Measurements from ENCODE around the gene PAIP2.
A peak's percentile ranks its signal among the peaks of the same experiment; 100 is the strongest.

Gene PAIP2

DNA sequence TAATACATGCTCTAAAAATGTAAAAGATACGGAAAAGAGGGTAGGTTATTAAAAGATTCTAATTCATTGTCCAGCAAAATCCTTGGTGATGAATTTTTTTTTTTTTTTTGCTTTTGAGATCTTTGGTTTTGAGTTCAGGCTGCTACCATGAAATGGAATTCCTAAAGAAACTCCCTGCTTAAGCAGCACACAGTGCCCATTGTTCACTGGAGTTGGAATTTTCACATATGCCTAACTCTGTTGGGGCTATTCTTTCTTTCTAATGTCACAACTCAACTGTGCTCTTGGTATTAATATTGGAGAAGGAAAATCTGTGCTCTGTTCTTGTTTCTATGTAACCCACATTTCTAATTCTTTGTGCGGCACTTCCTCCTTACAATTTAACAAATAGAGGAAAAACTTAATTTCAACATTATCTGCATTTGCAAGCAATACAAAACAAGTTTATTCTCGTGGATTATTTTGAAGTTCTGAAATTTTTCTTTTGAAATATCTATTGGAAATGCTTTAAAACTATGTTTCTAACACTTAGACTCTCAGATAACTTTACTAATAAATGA is 26.5 kb upstream of the PAIP2 start:
- no peak overlapping the region for H3K4me3 ChIP-seq (ENCODE audit: severe bottlenecking)
- ATAC-seq (ENCODE audit: low read depth) (no peak), DNase-seq (ENCODE audit: low spot score) (no peak)
- peaks cover 27% of the 10 kb centered on the region for H3K4me1 ChIP-seq (ENCODE audit: insufficient read depth, poor library complexity, severe bottlenecking)
- no peak overlapping the region for H3K27ac ChIP-seq (ENCODE audit: poor library complexity, severe bottlenecking)
- TF ChIP-seq, protein P1, sequence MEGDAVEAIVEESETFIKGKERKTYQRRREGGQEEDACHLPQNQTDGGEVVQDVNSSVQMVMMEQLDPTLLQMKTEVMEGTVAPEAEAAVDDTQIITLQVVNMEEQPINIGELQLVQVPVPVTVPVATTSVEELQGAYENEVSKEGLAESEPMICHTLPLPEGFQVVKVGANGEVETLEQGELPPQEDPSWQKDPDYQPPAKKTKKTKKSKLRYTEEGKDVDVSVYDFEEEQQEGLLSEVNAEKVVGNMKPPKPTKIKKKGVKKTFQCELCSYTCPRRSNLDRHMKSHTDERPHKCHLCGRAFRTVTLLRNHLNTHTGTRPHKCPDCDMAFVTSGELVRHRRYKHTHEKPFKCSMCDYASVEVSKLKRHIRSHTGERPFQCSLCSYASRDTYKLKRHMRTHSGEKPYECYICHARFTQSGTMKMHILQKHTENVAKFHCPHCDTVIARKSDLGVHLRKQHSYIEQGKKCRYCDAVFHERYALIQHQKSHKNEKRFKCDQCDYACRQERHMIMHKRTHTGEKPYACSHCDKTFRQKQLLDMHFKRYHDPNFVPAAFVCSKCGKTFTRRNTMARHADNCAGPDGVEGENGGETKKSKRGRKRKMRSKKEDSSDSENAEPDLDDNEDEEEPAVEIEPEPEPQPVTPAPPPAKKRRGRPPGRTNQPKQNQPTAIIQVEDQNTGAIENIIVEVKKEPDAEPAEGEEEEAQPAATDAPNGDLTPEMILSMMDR (IDR thresholded peaks at IDR 0.05; ENCODE audit: poor library complexity, severe bottlenecking), result no peak
- H3K36me3 ChIP-seq (ENCODE audit: low read depth), result peaks cover 84% of the 10 kb centered on the region
- no peaks in the 10 kb centered on the region for H3K9me3 ChIP-seq (ENCODE audit: severe bottlenecking)
- H3K27me3 ChIP-seq (ENCODE audit: insufficient read depth, poor library complexity, severe bottlenecking), result no peaks in the 10 kb centered on the region

DNA sequence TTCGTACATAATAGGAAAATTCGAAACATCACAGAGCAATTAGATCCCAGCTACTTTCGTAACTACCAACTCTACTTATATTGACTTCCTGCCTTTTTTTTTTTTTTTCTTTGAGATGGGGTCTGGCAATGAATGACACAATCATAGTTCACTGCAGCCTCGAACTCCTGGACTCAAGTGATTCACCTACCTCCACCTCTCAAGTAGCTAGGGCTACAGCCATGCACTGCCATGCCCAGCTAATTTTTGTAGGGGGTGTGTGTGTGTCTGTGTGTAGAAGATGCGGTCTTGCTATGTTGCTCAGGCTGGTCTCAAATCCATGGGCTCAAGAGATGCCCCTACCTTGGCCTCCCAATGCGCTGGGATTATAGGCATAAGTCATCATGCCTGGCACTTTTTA is 5.8 kb upstream of the PAIP2 start:
- Histone ChIP-seq H3K27ac (ENCODE audit: poor library complexity, severe bottlenecking) (no peak overlapping the region), H3K4me3 (ENCODE audit: severe bottlenecking) (no peak overlapping the region)
- peak; percentile 28; the same call in 1 of the 3 replicates for ATAC-seq (ENCODE audit: low read depth)

DNA sequence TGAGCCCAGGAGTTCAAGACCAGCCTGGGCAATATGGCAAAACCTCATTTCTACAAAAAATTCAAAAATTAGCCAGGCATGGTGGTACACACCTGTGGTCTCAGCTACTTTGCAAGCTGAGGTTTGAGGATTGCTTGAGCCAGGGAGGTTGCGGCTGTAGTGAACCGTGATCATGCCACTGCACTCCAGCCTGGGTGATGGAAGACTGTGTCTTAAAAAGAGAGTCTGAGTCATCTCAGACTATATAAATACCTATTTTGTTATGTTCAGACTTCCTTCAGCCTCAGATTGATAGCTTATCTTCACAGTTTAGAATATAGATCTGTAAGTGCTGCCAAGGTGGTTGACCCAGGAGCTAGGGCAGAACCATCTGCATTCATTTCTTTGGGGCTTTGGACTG is 1.6 kb upstream of the PAIP2 start:
- no peak overlapping the region for H3K27ac ChIP-seq (ENCODE audit: poor library complexity, severe bottlenecking)
- ATAC-seq (ENCODE audit: low read depth), result no peak
- no peaks in the 10 kb centered on the region for H3K9me3 ChIP-seq (ENCODE audit: severe bottlenecking)
- H3K36me3 ChIP-seq (ENCODE audit: low read depth), result peaks cover 14% of the 10 kb centered on the region
- H3K27me3 ChIP-seq (ENCODE audit: insufficient read depth, poor library complexity, severe bottlenecking), result no peaks in the 10 kb centered on the region
- DNase-seq (ENCODE audit: low spot score), result no peak
- TF ChIP-seq, protein P1 (IDR thresholded peaks at IDR 0.05; ENCODE audit: poor library complexity, severe bottlenecking), result no peak
- peaks cover 3% of the 10 kb centered on the region for H3K4me1 ChIP-seq (ENCODE audit: insufficient read depth, poor library complexity, severe bottlenecking)
- H3K4me3 ChIP-seq (ENCODE audit: severe bottlenecking), result no peak overlapping the region

More for the DNA sequence above, 5.8 kb upstream of the PAIP2 start:
- H3K36me3 ChIP-seq (ENCODE audit: low read depth), result peaks cover 28% of the 10 kb centered on the region
- no peaks in the 10 kb centered on the region for H3K27me3 ChIP-seq (ENCODE audit: insufficient read depth, poor library complexity, severe bottlenecking)
- TF ChIP-seq, protein P1 (IDR thresholded peaks at IDR 0.05; ENCODE audit: poor library complexity, severe bottlenecking), result no peak
- no peaks in the 10 kb centered on the region for H3K4me1 ChIP-seq (ENCODE audit: insufficient read depth, poor library complexity, severe bottlenecking)
- no peaks in the 10 kb centered on the region for H3K9me3 ChIP-seq (ENCODE audit: severe bottlenecking)
- no peak for DNase-seq (ENCODE audit: low spot score)

DNA sequence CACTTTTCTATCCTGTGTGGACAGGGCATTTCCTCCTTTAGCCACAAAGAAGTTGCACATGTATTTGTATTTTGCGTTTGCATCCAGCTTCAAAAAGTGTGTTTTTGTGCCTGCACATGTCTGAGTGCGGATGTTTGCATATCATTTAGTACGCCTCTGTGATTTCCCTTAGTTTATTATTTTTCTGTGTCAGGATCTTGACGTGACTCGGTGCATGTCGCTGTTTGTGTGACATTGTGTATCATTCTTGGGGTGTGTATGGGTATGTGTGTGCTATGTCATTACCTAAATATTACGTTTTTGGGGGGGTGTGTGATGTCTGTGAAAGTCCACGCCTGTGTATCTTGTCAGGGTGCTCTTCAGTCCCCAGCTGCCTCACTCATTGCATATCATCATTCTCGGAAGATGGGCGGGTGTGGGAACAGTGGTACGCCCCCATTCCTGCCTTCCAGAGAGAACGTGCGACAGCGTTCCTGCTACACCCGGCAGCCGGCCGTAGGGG is 416 bp upstream of the PAIP2 start:
- Histone ChIP-seq H3K4me1 (ENCODE audit: insufficient read depth, poor library complexity, severe bottlenecking) (peaks cover 3% of the 10 kb centered on the region), H3K4me3 (ENCODE audit: severe bottlenecking) (peak overlapping the region; percentile 82), H3K36me3 (ENCODE audit: low read depth) (peaks cover 21% of the 10 kb centered on the region), H3K9me3 (ENCODE audit: severe bottlenecking) (no peaks in the 10 kb centered on the region), H3K27me3 (ENCODE audit: insufficient read depth, poor library complexity, severe bottlenecking) (no peaks in the 10 kb centered on the region), H3K27ac (ENCODE audit: poor library complexity, severe bottlenecking) (peak overlapping the region; percentile 81)
- DNase-seq (ENCODE audit: low spot score), result no peak
- TF ChIP-seq, protein P1 (IDR thresholded peaks at IDR 0.05; ENCODE audit: poor library complexity, severe bottlenecking), result no peak
- ATAC-seq (ENCODE audit: low read depth), result no peak

DNA sequence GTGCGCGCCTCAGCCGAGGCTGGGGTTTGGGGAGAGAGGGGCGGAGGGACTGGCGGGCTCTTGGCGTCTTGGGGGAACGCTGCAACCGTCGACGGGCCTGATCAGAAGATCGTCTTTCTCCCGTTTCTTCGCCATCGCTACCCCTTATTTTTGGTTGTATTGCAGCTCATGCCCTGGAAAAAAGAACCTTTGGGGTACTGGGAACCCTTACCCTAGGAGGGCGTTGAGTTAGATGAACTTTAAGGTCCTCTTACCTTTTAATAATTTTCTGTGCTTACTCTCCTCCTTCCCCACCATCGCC is 719 bp downstream of the PAIP2 start:
- Histone ChIP-seq H3K4me3 (ENCODE audit: severe bottlenecking) (peak overlapping the region; percentile 82), H3K27ac (ENCODE audit: poor library complexity, severe bottlenecking) (peak overlapping the region; percentile 81), H3K36me3 (ENCODE audit: low read depth) (peaks cover 22% of the 10 kb centered on the region), H3K4me1 (ENCODE audit: insufficient read depth, poor library complexity, severe bottlenecking) (peaks cover 3% of the 10 kb centered on the region), H3K9me3 (ENCODE audit: severe bottlenecking) (no peaks in the 10 kb centered on the region), H3K27me3 (ENCODE audit: insufficient read depth, poor library complexity, severe bottlenecking) (no peaks in the 10 kb centered on the region)
- no peak; the same call in 2 of the 3 replicates for ATAC-seq (ENCODE audit: low read depth)
- TF ChIP-seq, protein P1 (IDR thresholded peaks at IDR 0.05; ENCODE audit: poor library complexity, severe bottlenecking), result no peak
- no peak for DNase-seq (ENCODE audit: low spot score)

All from RWPE2 (cell line).